ENCODE data around the gene TOMM5. TPM values are rescaled to one million over a fixed set of nuclear protein-coding genes. Genes with fewer than 3 reads are reported as not detected.

TOMM5 gene
- 124 and 161 TPM in 2 replicates for total RNA-seq (ENCODE audit: low replicate concordance)

DNA sequence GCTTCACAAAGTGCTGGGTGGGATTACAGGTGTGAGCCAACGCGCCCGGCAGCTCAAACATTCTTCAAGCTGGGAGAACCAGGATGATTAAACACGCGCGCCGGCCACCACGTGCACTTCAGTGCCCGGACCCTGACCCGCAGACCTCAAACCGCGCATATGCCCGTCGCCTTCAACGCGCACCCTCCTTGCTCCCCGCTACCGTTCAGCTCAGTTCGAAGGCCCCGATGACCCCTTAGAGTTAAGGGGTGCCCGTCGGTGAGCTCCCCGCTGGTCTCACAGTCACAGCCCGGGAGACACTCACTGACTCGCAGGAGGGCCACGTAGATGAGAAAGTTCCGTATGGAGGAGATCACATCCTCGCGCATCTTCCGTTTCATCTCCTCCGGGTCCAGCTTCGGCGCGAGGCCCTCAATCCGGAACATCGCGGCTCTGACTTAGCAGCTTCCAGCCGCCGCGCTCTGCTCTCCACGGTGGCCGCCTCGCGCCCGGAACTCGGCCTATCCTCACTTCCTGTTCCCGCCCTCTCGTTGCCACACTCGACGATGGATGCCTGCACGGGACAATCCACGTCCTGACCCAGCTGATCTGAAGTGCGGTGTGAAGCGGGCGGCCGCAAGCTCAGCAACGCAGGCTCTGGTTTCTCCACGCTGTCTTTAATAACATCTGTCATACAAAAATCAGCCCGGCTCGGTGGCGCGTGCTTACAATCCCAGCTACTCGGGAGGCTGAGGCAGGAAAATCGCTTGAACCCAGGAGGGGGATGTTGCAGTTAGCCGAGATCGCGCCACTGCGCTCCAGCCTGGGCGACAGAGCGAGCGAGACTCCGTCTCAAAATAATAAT is at the start of gene TOMM5:
TOMM5 (minus strand) TSS at position 490 of the 844 bp plus-strand sequence; CDS start at position 425, 65 bp downstream.

DNA sequence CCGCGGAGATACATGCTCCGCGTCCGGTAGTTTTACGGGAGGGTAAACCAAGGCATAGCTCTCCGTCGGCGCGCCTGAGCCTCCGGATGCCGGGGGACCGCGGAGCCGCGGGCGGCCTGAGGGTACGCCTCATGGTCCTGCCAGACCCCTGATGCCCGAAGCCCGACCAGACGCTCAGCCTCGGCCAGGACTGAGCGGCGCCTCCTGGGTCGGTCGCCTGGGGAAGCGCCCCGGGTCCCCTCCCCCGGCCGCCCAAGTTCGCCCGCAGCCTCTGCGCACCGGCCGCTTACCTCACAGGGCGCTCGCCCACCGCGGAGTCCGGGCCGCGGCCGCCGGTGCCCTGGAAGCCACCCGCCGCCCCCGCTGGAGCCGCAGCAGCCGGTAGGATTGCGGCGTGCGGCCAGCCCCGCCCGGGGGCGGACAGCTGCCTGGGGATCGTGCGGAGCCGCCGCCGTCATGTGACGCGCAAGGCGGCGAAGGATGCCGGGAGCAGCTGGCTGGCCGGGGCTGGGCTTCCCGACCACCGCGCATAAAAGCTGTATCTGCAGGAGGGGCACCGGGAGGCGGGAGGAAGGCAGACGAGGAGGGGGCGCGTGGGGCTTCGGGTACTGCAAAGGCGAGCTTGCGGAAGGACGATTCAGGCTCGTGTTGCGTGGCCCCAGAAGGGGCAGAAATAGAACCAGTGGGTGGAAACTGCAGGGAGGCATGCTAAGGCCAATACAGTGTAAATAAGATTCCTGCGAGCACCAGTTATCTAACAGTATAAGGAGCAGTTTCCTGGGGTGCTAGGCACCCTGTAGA is 16.3 kb downstream of the TOMM5 start, which contains the start of gene FBXO10:
FBXO10 (minus strand) TSS at position 460 of the 801 bp plus-strand sequence. CDS start 34,612 bp downstream, outside the sequence.

Other genes starting within 250 kb of the TOMM5 start
- 128 and 141 TPM in 2 replicates for gene GRHPR, start 169.9 kb downstream of the TOMM5 start, total RNA-seq (ENCODE audit: low replicate concordance)
- 4.8 and 8.9 TPM in 2 replicates for gene ZBTB5, start 127.1 kb downstream of the TOMM5 start, total RNA-seq (ENCODE audit: low replicate concordance)
- gene POLR1E, start 106.6 kb downstream of the TOMM5 start, total RNA-seq (ENCODE audit: low replicate concordance): 29.3 and 34.3 TPM in 2 replicates
- gene FBXO10, start 16.2 kb downstream of the TOMM5 start, total RNA-seq (ENCODE audit: low replicate concordance): 8.0 and 9.0 TPM in 2 replicates
- gene FRMPD1, start 58.4 kb upstream of the TOMM5 start, total RNA-seq (ENCODE audit: low replicate concordance): 0.12 TPM in 1 of 2 replicates, not detected in the other
- gene TRMT10B, start 161.2 kb upstream of the TOMM5 start, total RNA-seq (ENCODE audit: low replicate concordance): 1.9 and 2.2 TPM in 2 replicates
- gene EXOSC3, start 192.5 kb upstream of the TOMM5 start, total RNA-seq (ENCODE audit: low replicate concordance): 28.2 and 31.6 TPM in 2 replicates
- 12.9 and 13.2 TPM in 2 replicates for gene DCAF10, start 208.2 kb upstream of the TOMM5 start, total RNA-seq (ENCODE audit: low replicate concordance)

Measured in smooth muscle cell of the coronary artery (primary cell).